Dedifferentiated amniotic fluid mesenchymal stem cell (primary cell): ENCODE results near the gene P3H3.
"Not testable (repeated sequence)": the region's sequence is repeated elsewhere in the genome, so short reads cannot be mapped to it uniquely, and the experiment has no call there.

ENCODE experiments used
- DNase-seq: peaks from one replicate; pipeline ENCODE4 v3.0.0-alpha.2; 2016; ENCODE audit errors: extremely low spot score

The P3H3 gene

GRCh38 chr12:6866163-6866919, 38.1 kb downstream of the P3H3 start:
- no peak for DNase-seq

DNA sequence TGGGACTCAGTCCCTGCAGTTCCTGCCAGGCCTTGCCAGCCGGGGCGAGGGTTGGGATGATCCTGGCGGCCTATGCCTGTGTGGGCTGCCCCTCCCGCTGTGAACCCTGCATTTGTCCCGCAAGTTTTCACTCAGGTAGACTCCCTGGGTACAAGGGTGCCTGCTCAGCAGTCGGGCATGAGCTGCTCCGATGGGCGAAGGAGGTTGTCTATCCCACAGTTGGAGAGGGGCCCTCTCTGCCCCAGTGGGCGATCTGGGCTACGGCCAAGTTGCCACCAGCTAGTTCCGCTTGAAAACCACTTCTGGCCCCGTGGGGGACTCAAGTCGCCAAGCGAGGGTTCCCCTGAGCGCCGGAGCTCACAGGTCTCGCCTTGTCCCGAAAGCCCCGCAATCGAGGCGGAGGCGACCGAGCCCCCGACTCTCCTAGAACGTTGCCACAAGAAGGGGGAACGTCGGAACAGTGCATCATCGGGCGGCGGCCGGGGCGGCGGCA, 38.8 kb downstream of the P3H3 start:
- DNase-seq: no peak

- peak; percentile 54 for DNase-seq
Measured at GRCh38 chr12:6867413-6868210, 39.4 kb downstream of the P3H3 start, which contains the start of gene TPI1. Gene TPI1, plus strand, starts transcription at chr12:6867531. Its CDS starts 36 bp downstream, at chr12:6867567.

DNA sequence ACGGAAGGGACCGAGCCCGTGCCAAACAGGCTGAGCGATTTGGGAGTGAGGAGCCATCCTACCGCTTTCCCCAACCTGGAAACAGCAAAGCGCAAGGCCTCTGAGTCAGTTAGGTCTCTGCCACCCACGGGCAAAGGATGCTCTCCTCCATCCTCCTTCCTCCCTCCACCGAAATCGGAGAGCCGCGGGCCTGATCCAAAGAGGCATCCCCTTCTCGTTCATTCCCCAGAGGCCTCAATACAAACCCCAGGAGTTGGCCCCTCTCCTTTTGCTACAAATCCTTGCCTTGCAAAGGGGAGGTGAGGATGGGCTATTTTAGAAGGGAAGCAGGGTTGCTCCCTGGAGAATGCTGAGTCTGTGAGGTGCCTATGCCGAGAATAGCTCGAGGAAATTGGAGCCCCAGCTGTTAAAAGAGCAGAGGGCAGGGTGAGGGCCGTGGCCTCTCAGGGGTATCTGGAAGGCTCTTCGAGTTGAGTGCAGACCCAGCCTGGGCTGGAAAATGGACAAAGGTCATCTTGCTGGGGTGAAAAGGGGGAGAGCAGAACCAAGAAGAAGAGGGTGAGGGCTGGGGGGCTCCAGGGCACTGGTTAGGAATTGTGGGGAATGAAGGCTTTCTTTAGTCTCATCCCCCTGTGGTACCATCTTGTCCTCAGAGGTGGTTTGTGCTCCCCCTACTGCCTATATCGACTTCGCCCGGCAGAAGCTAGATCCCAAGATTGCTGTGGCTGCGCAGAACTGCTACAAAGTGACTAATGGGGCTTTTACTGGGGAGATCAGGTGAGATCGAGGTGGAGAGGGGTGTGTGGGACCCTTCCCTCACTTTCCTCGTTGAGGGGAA, 40.2 kb downstream of the P3H3 start:
- DNase-seq: no peak

DNA sequence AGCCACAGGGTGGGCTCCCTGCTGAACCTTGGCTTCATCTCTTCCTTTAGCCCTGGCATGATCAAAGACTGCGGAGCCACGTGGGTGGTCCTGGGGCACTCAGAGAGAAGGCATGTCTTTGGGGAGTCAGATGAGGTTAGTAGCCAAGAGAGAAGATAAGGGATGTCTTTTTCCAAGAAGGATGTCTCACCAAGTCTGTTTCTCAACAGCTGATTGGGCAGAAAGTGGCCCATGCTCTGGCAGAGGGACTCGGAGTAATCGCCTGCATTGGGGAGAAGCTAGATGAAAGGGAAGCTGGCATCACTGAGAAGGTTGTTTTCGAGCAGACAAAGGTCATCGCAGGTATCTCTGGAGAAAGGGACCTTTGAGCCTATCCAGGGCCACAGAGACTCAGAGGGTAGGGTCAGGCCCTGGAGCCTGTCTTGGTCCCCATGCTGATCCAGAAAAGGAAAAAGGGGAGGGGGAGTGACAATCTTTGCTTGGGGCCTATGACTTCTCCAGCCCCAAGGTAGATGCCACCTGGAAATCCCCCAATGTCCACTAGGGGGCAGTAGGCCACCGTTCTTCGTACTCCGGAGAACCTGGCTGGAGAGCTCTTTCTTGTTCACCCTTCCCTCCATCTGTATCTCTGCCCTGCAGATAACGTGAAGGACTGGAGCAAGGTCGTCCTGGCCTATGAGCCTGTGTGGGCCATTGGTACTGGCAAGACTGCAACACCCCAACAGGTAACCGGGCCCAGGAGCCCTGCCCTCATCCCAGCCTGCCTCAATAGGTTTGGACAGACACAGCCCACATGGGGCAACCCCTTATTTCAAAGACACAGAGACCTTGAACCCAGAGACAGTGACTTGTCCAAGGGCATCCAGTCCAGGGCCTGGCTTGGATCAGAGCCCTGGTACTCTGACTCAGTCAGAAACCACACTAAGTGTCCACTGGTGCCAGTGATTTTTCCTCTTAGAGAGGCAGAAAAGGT, 41.1 kb downstream of the P3H3 start:
- DNase-seq: peak; percentile 62

DNA sequence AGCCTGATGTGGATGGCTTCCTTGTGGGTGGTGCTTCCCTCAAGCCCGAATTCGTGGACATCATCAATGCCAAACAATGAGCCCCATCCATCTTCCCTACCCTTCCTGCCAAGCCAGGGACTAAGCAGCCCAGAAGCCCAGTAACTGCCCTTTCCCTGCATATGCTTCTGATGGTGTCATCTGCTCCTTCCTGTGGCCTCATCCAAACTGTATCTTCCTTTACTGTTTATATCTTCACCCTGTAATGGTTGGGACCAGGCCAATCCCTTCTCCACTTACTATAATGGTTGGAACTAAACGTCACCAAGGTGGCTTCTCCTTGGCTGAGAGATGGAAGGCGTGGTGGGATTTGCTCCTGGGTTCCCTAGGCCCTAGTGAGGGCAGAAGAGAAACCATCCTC, 42.1 kb downstream of the P3H3 start:
- not testable (repeated sequence) for DNase-seq

GRCh38 chr12:6871052-6871957, 43.1 kb downstream of the P3H3 start:
- no peak for DNase-seq

DNA sequence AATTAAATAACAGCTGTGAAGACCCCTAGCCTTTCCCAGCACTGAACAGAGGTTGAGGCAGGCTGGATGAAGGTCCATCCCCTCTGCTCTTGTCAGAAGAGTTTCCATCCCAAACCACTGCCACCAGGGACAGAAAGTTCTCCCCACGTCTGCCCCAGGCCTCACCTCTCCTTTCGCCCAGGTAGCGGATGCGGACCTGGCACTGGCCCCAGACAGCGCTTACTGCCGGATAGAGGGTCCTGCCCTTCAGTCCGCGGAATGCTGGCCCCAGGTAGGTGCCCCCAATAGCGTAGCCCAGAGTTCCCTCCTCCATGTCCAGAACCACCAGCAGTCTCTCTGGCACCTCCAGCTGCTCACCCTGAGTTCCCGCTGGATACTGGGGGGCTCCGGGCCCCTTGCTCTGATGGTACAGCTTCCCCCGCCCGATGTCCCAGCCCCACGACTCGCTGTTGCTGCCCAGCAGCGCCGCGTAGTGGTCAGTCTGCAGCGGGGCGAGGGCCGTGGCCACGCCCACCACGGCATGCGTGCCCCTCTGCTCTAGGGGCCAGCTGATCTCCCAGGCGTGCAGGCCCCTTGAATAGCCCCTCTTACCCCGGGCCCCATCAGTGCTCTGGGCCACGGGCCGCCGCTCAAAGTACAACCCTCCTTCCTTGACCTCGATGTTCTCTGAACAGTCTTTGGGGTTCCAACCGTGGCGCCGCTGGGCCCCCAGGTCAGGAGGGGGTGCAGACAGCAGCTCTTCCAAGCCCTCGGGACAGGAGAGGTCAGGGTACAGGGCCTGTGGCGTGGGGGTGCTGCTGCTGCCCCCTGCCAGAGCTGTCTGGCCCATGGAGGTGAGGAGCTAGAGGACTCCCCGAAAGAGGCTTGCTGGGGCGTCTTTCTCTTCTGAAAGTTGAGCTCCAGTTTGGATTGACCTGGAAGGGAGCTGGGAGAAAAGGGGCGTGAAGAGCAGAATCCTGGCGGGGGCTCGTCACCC, 44.2 kb downstream of the P3H3 start:
- peak; percentile 59 for DNase-seq

DNA sequence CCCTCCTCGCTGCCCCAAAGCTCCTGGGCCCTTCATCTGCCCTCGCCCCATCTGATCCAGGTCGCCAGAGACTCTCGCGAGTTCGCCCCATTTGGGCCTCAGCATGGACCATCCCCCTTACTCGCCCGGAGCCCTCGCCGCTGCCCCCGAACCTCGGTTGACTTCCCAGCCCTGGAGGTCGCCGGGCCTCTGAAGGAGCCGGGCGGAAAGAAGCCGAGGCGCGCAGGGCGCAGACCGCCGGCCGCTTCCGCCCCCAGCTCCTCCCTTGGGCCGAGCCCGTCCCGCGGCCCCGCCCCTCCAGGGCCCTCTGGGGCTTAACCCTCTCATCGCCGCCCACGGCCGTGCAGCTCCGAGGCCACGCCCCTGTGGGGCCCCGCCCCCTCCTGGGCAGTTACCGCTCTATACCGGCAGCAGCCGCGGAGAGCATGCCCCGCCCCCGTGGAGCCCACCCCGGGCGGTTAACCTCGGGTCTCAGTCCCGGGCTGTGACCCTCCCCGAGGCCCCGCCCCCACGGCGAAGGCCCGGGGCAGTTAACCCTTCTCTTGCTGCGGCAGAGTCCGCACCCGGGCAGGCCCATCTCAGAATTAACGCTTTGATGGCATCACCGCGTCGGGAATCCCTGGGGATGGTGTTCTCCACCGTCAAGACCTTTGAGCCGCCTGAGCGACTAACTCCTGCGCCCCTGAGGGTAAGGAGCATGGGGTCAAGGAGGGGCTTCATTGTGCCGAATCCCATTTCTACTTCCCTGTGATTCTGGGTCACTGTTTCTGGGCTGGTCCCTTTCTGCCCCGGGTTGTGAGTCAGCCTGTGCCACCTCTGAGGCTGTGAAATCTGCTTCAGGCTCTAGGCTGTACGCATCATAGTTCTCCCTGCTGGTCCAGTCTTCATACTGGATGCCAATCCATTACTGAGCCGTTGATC, 45.1 kb downstream of the P3H3 start, which contains the start of gene SPSB2:
SPSB2 (minus strand) TSS at position 210 of the 921 bp plus-strand sequence. CDS start 402 bp downstream, outside the sequence.
- DNase-seq: peak; percentile 88

- DNase-seq: not testable (repeated sequence)
Measured at GRCh38 chr12:6874015-6874368, 45.8 kb downstream of the P3H3 start.

DNA sequence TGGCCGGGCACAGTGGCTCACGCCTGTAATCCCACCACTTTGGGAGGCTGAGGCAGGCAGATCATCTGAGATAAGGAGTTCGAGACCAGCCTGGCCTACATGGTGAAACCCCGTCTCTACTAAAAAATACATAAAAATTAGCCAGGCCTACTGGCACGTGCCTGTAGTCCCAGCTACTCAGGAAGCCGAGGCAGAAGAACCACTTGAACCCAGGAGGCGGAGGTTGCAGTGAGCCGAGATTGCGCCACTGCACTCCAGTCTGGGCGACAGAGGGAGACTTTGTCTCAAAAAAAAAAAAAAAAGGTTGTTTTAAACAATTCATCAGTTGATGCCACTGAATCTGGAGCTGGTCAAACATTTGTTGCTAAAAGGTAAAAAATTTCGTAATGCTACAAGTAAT, 51.6 kb downstream of the P3H3 start:
- DNase-seq: not testable (repeated sequence)

DNA sequence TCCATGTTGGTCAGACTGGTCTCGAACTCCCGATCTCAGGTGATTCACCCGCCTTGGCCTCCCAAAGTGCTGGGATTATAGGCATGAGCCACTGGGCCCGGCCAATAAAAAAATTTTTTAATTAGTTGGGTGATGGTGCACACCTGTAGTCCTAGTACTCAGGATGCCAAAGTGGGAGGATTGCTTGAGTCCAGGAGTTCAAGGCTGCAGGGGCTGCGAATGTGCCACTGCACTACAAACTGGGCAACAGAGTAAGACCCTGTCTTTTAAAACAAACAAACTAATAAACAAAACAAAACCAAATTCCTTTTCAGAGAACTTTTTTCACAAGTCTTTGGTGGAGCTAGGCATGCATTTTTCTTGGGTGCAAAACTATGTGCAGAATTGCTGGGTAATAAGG, 55.0 kb downstream of the P3H3 start:
- no peak for DNase-seq

DNA sequence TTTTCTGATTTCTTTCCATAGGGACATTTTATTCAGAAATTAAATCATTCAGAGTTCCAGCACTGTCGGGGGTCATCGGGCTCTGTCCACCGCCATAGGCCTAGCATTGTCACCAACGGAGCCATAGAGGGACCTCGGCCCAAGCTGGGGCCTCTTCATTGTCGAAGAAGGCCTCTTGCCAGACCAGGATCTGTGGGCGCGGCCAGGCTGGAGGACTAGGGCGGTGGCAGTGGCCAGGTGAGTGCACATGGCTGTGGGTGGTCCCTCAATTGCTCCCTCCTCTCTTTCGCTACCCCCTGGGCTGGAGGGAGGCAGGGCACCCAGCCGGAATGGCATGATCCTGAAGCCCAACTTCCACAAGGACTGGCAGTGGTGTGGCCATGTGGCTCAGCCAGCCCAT, 55.5 kb downstream of the P3H3 start:
- DNase-seq: no peak

DNA sequence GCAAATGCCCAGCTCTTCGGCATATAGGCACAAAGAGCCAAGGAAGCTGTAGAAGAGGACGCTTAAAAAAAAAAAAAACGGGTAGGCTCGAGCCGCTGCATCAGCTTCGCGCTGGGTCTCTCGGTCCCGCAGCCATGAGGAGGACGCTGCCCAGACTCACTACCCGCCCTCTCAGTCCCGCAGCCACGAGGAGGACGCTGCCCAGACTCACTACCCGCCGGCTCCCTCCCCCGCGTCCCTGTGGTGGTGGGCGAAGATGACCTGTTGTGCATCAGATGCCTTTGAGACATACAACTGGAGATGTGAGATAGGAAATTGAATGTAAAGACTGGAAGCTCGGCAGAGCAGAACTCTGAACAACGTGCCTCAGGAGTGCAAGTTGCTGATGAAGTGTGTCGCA, 56.3 kb downstream of the P3H3 start:
- DNase-seq: no peak

DNA sequence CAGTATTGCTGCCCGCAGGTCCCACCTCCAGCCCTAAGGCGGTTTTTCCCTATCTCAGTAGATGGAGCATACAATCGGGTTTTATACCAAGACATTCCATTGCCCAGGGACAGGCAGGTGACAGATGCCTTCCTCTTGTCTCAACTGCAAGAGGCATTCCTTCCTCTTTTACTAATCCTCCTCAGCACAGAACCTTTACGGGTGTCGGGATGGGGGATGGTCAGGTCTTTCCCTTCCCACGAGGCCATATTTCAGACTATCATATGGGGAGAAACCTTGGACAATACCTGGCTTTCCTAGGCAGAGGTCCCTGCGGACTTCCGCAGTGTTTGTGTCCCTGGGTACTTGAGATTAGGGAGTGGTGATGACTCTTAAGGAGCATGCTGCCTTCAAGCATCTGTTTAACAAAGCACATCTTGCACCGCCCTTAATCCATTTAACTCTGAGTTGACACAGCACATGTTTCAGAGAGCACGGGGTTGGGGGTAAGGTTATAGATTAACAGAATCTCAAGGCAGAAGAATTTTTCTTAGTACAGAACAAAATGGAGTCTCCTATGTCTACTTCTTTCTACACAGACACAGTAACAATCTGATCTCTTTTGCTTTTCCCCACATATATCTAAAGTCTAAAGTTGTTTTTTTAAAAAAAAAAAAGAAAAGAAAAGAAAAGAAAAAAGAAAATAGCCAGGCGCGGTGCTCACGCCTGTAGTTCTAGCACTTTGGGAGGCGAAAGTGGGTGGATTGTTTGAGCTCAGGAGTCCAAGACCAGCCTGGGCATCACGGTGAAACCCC, 58.2 kb downstream of the P3H3 start:
- DNase-seq: not testable (repeated sequence)

DNA sequence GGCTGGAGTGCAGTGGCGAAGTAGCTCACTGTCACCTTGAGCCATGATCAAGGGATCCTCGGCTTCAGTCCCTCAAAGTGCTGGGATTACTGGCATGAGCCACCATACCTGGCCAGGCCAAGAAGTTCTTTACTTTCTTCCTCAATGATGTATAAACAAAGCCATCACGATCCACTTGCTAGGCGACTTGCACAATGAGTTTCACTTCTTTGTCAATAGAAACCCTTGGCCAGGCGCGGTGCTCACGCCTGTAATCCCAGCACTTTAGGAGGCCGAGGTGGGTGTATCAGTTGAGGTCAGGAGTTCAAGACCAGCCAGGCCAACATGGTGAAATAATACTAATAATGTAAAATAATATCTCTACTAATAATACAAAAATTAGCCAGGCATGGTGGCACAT, 59.3 kb downstream of the P3H3 start:
- no peak for DNase-seq

DNA sequence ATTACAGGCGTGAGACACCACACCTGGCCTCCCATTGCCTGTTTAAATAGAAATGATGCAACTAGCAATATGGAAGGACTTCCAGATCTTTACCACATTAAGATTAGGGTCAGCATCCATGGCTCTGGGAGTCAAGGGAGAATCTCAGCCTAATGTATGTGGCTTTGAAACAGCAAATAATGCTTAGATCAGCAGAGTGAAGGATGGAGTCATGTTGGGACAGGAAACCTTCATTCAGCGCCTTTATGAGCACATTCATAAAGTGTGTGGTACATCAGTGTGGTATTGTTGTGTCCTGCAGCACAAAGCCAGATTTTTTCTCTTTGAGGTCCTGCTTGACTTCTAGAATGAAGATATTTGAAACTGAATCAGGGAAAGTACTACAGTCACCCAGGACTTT, 60.2 kb downstream of the P3H3 start:
- no peak for DNase-seq
